ENCODE results near the gene IRF1. TPM values are rescaled to one million over a fixed set of nuclear protein-coding genes. Genes with fewer than 3 reads are reported as not detected.

IRF1 gene
- total RNA-seq, 1 donor = 655 TPM

DNA sequence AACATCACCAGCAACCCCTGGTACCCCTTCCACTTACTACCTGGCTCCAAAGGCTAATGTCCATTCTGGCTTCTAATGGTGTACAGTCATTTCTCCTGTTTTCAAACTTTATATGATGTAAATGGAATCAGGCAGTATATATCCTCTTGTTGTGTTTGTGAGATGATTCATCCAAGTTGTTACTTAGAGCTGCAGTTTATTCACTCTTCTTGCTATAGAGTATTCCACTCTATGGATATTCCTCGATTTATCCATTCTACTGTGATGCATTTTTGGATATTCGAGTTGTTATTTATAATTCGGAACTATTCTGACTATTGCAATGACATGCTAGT lies 32.4 kb downstream of the IRF1 start:
- H3K27me3 ChIP-seq (ENCODE audit: insufficient read depth, low read length) = no peaks in the 10 kb centered on the region
- no peak overlapping the region for H3K4me3 ChIP-seq (ENCODE audit: low read length)
- H3K4me1 ChIP-seq (ENCODE audit: insufficient read depth, low read length) = peaks cover 97% of the 10 kb centered on the region
- H3K9me3 ChIP-seq (ENCODE audit: low read depth, low read length) = no peaks in the 10 kb centered on the region

DNA sequence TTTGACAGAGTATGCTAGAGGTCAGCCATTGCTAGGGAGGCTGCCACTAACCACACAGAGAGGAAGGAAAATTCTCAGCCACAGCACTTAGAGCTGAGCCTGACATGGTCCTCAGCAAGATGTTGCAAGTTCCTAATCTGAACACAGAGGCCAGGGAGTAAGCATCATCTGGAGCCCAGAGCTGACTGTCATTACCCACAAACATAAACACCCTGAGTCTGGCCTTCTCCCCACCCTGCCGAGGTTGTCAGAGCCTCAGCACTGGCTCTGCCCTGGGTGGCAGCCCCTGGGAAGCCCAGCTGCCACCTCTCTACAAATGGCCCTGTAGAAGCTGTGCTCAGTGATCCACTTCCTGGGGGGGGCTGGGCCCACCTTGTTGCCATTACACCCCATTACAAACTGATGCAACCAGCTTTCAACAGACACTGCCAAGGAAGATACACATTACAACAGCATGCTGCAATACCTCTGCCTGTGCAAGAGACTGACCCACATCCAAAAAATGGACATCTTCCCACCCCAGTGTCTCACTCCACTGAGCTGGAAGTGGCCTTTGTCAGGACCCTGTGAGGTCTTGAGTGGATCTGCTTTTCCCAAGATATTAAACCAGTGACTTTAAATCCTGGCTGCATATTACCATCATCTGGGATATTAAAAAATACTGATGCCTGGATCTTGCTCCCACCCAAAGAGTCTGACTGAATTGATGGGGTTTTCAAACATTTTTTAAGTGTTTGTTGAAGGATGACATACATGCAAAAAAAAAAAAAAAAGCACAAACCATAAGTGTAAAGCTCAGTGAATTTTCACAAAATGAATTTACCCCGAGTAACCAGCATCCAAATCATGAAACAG lies 33.0 kb downstream of the IRF1 start:
- H3K4me3 ChIP-seq (ENCODE audit: low read length) = no peak overlapping the region

DNA sequence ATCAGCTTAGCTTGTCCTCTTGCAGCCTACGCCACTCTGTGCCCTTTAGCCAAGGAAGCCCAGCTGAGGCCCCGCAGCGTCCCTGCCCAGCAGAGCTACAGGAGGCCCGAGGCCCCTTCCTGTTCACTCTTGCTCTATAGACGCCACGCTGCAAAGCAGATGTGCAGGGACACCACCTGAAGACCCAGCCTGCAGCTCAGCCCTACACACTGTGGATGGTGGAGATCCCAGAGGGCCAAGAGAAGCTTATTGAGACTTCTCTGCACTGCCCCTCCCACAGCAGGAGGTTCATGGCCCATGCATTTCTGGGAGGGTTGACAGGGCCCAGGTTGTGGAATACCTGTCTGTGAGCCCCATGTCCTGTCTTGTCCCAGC lies 33.6 kb downstream of the IRF1 start:
- no peak overlapping the region for H3K4me3 ChIP-seq (ENCODE audit: low read length)
- H3K9me3 ChIP-seq (ENCODE audit: low read depth, low read length) = no peaks in the 10 kb centered on the region
- no peaks in the 10 kb centered on the region for H3K27me3 ChIP-seq (ENCODE audit: insufficient read depth, low read length)
- H3K4me1 ChIP-seq (ENCODE audit: insufficient read depth, low read length) = peaks cover 93% of the 10 kb centered on the region

More for the DNA sequence above, 33.0 kb downstream of the IRF1 start:
- Histone ChIP-seq H3K4me1 (ENCODE audit: insufficient read depth, low read length) (peaks cover 96% of the 10 kb centered on the region), H3K27me3 (ENCODE audit: insufficient read depth, low read length) (no peaks in the 10 kb centered on the region), H3K9me3 (ENCODE audit: low read depth, low read length) (no peaks in the 10 kb centered on the region)

DNA sequence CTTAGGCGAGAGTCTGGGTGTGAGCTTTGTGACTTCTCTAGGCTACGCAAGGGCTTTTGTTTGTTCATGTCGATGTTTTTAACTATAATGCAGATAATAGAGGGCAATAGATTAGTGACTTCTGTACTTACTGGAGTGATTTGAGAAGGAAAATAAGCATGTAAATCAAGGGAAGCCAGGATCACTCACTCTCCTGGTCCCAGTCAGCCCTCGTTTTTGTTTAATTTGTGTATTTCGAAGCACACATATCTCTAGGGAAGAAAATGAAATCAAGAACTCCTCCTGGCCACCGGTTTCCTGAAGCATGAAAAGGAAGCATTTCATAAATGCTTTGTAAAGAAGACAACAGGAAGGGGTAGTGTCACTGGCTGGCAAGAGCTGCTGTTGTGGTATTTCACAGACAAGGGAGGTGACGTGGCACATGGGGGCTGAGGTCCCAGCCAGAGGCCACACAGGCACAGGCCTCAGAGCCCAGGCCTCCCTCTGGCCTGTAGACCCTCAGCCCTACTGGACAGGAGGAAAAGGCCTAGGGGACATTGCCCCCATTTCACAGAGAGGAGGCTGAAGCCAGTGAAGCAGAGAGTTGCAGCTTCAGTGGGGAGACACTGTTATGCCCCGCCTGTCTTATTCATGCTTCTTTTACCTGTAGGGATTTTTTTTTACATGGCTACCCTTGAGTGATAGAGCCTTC lies 34.1 kb downstream of the IRF1 start:
- no peak overlapping the region for H3K4me3 ChIP-seq (ENCODE audit: low read length)

DNA sequence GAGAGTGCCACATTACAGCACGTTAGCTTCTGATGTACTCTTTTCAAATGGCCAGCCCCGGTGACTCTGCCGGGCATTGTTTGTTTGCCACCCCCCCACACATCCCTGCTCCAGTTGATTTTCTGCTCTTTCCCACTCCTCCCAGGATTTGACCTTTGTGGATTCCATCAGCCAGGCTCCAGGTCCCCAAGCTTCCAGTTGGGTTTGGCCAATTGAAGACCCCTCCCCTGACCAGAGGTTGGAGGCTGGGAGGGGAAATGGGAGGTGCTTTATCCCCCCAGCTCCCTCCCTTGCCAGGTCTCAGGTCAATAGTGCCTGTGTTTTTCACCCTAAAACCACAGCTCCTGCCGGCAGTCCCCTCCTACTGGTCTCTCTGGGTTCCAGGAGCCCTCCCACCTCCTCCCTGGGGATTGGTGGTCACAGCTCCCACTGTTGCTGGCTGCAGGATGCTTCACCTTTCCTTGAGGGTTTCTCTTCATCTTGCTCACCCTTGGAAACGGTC lies 34.9 kb downstream of the IRF1 start:
- peaks cover 88% of the 10 kb centered on the region for H3K4me1 ChIP-seq (ENCODE audit: insufficient read depth, low read length)
- H3K27me3 ChIP-seq (ENCODE audit: insufficient read depth, low read length) = no peaks in the 10 kb centered on the region
- H3K9me3 ChIP-seq (ENCODE audit: low read depth, low read length) = no peaks in the 10 kb centered on the region
- H3K4me3 ChIP-seq (ENCODE audit: low read length) = peak overlapping the region; percentile 0

More for the DNA sequence above, 34.1 kb downstream of the IRF1 start:
- H3K9me3 ChIP-seq (ENCODE audit: low read depth, low read length) = no peaks in the 10 kb centered on the region
- no peaks in the 10 kb centered on the region for H3K27me3 ChIP-seq (ENCODE audit: insufficient read depth, low read length)
- peaks cover 91% of the 10 kb centered on the region for H3K4me1 ChIP-seq (ENCODE audit: insufficient read depth, low read length)

DNA sequence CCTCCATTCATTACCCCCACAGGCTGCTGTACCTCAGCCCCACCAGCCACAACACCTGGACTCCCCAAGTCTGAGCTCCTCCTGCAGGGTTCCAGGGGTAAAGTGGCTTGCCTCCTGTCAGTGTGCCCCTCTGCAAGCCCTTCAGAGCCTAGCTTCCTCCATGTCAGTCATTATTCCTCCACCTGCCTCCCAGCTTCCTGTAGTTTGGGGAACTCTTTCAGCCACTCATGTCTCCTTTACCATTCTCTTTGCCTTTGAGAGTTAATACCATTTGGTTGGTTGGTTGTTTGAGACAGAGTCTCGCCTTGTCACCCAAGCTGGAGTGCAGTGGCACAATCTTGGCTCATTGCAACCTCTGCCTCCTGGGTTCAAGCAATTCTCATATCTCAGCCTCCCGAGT lies 36.2 kb downstream of the IRF1 start:
- Histone ChIP-seq H3K27me3 (ENCODE audit: insufficient read depth, low read length) (no peaks in the 10 kb centered on the region), H3K4me1 (ENCODE audit: insufficient read depth, low read length) (peaks cover 75% of the 10 kb centered on the region), H3K9me3 (ENCODE audit: low read depth, low read length) (no peaks in the 10 kb centered on the region), H3K4me3 (ENCODE audit: low read length) (no peak overlapping the region)

DNA sequence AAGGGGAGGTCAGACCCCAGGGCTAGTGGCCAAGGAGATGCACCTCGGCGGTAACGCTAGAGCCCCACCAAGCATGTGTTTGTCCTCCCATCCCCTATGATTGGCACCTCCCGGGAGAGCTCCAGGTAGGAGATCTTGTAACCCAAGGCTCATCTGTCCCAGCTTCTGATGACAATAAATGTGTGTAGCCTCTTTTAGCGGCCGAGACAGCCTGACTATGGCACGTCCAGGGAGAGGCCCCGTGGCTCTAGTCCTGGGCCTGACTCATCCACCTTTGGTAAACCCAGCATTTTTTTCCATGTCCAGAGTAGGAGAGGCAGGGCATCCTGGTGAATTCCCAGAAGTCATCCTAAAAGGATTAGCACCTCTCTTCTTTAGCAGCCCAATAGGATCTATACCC lies 39.2 kb downstream of the IRF1 start:
- Histone ChIP-seq H3K4me1 (ENCODE audit: insufficient read depth, low read length) (peaks cover 68% of the 10 kb centered on the region), H3K9me3 (ENCODE audit: low read depth, low read length) (no peaks in the 10 kb centered on the region), H3K27me3 (ENCODE audit: insufficient read depth, low read length) (no peaks in the 10 kb centered on the region), H3K4me3 (ENCODE audit: low read length) (no peak overlapping the region)

DNA sequence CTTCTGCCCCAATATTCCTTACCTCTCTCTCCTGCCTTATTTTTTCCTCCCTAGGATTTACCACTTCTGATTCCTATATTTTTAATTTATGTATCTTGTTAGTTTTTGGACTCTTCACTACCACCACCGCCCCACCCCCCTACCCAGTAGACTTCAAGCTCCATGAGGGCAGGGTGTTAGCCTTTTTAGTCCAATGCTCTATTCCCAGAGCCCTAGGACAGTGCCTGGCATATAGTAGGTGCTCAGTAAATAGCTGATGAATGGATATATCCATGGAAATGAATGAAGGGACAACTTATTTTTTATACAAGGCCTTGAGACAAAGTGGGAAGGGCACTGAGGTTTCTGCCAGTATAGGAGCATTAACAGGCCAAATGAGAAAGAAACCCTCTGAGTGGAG lies 41.5 kb downstream of the IRF1 start:
- no peaks in the 10 kb centered on the region for H3K27me3 ChIP-seq (ENCODE audit: insufficient read depth, low read length)
- H3K4me3 ChIP-seq (ENCODE audit: low read length) = no peak overlapping the region
- no peaks in the 10 kb centered on the region for H3K9me3 ChIP-seq (ENCODE audit: low read depth, low read length)
- H3K4me1 ChIP-seq (ENCODE audit: insufficient read depth, low read length) = peaks cover 64% of the 10 kb centered on the region

DNA sequence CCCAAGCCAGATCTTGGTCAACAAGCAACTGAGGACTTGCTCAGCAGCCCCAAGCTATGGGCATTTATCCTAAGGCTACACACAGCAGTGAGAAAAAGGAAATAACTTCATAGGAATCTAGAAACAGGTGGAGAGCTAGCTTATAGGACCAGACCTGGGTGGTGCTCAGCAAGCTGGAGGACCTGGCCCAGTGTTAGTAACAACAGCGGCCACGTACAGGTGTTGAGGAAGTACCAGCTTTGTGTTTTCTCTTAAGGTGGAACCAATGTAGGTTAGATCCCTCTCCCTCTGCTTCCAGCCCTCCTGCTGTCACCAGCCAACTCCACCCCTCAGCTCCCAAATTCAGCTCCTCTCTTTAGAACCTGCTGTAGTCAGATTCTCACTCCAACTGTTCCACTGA lies 43.4 kb downstream of the IRF1 start:
- Histone ChIP-seq H3K4me1 (ENCODE audit: insufficient read depth, low read length) (peaks cover 66% of the 10 kb centered on the region), H3K27me3 (ENCODE audit: insufficient read depth, low read length) (no peaks in the 10 kb centered on the region), H3K9me3 (ENCODE audit: low read depth, low read length) (no peaks in the 10 kb centered on the region), H3K4me3 (ENCODE audit: low read length) (no peak overlapping the region)

DNA sequence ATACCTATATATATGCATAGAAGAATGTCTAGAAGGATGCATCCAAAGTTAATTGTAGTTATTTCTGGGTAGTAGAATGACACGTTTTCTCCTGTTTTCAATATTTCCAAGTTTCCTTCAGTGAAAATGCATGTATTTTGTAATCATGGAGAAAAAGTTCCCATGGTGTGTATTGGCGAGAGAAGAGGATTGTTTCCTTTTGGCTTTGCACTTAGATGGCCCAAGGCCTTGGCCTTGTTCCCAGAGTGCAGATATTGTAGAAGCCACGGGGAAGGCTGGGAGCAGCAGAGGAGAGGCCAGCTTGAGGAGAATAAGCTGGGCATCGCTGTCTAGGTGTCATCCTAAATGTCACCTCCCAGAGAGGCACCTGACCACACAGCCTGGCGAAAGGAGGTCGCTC lies 44.0 kb downstream of the IRF1 start:
- no peaks in the 10 kb centered on the region for H3K27me3 ChIP-seq (ENCODE audit: insufficient read depth, low read length)
- H3K4me1 ChIP-seq (ENCODE audit: insufficient read depth, low read length) = peaks cover 70% of the 10 kb centered on the region
- no peaks in the 10 kb centered on the region for H3K9me3 ChIP-seq (ENCODE audit: low read depth, low read length)
- no peak overlapping the region for H3K4me3 ChIP-seq (ENCODE audit: low read length)

DNA sequence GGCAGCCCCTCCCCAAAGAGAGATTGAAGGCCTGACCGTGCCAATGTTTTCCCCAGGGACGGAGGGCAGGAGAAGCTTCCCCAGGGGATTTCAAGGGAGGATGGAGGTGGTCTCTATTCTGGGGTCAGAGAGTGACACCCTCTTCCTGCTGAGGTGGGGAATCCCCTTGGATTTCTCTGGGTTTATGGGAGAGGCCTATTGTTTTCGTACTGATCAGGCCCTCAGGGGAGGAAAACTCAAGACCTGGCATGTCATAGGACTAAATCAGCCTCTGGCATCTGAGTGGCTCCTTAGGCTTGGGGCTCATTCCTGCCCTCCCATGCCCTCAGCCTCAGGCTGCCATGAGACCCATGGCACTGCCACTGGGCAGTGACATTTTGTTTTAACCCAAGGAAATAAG lies 44.6 kb downstream of the IRF1 start:
- Histone ChIP-seq H3K9me3 (ENCODE audit: low read depth, low read length) (no peaks in the 10 kb centered on the region), H3K4me1 (ENCODE audit: insufficient read depth, low read length) (peaks cover 71% of the 10 kb centered on the region), H3K4me3 (ENCODE audit: low read length) (no peak overlapping the region), H3K27me3 (ENCODE audit: insufficient read depth, low read length) (no peaks in the 10 kb centered on the region)

DNA sequence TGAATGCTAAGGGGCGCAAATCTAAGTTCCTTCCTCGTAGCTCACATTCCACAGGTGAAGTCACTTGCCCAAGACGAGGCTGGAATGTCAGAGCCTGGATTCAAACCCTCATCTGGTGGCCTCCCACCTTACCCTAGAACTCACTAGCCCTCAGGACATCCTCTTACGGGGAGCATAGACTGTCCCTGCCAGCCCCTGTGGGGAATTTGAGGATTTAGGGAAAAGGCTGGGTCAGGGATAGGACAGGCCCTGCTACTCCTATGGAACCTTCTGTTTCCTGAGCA lies 45.0 kb downstream of the IRF1 start:
- H3K4me1 ChIP-seq (ENCODE audit: insufficient read depth, low read length) = peaks cover 71% of the 10 kb centered on the region
- no peaks in the 10 kb centered on the region for H3K27me3 ChIP-seq (ENCODE audit: insufficient read depth, low read length)
- no peak overlapping the region for H3K4me3 ChIP-seq (ENCODE audit: low read length)
- no peaks in the 10 kb centered on the region for H3K9me3 ChIP-seq (ENCODE audit: low read depth, low read length)

DNA sequence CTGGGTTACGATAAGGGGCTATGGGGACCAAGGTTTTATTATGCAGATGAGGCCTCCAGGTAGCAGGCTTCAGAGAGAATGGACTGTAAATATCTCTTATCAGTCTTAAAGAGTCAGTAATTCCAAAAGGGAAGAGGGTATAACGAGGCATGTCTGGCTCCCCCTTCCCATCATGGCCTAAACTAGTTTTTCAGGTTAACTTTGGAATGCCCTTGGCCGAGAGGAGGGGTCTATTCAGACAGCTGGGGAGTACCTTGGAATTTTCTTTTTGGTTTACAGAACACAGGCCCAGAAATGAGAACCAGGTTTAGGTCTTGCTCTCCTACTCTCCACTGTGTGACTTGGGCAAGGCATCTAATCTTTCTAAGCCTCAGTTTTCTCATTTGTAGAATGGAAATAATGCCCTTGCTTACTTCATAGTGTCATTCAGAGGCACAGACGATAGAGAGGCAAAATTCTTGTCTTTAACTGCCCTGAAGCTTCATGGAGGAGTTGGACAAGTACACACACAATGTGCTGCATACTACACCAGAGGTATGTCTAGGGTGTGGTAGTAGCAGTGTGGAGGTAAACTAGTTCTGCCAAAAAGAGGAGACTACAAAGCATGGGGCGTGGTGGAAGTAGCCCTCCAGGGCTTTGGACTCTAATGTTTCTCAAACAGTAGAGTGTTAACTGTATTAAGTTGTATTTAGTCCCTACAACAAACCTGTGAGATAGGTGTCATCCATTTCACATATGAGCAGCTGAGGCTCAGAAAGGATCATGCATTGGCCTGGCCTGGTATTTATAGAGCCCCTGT lies 45.5 kb downstream of the IRF1 start:
- peaks cover 75% of the 10 kb centered on the region for H3K4me1 ChIP-seq (ENCODE audit: insufficient read depth, low read length)
- no peaks in the 10 kb centered on the region for H3K27me3 ChIP-seq (ENCODE audit: insufficient read depth, low read length)
- no peak overlapping the region for H3K4me3 ChIP-seq (ENCODE audit: low read length)
- H3K9me3 ChIP-seq (ENCODE audit: low read depth, low read length) = no peaks in the 10 kb centered on the region

DNA sequence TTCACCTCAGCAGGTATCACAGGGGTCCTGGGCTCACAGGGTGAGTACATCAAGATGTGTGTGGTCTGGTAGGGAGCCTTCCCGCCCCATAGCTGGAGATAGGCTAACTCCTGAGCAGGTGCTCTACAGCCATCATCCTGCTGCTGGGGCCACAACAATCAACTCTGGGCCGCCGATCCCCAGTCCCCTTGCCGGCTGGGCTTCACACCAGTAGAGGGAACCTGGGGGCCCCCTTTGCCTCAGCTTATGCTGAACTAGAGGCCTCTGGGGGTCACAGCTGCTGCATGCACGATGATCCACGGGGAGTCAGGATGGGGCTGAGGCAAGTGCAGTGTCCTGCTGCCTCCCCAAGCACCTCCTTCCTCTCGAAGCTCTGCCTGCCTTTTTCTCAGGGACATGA lies 46.5 kb downstream of the IRF1 start:
- Histone ChIP-seq H3K27me3 (ENCODE audit: insufficient read depth, low read length) (no peaks in the 10 kb centered on the region), H3K9me3 (ENCODE audit: low read depth, low read length) (no peaks in the 10 kb centered on the region), H3K4me1 (ENCODE audit: insufficient read depth, low read length) (peaks cover 85% of the 10 kb centered on the region), H3K4me3 (ENCODE audit: low read length) (no peak overlapping the region)

DNA sequence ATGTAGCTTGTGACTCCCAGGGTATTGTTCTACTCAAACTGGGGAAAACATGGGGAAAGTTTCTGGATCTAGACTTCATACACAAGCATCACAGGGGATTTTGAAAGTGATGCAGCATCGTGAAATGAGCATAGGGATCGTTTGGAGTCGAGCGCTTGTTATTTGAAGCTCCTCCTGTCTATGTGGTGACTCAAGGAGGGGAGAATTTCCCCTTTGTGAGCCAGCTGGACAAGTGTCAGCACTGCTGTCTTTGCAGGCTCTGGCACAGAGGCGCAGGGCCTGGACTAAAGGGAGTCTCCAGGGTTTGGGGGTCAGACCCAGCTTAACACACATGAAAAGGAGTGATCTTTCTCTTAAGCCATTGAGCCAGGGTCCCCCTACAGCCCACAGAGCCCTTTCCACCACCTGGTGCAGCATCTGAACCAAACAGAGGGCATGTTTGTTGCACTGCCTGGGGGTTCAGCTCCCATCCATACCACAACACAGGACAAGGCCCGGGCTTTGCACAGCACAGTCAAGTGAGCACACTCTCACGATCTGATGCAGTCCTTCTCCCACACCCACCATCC lies 51.0 kb downstream of the IRF1 start:
- no peaks in the 10 kb centered on the region for H3K9me3 ChIP-seq (ENCODE audit: low read depth, low read length)
- H3K4me1 ChIP-seq (ENCODE audit: insufficient read depth, low read length) = peaks cover 93% of the 10 kb centered on the region
- no peaks in the 10 kb centered on the region for H3K27me3 ChIP-seq (ENCODE audit: insufficient read depth, low read length)
- H3K4me3 ChIP-seq (ENCODE audit: low read length) = no peak overlapping the region
